Measurements from ENCODE around the gene ITGA2.
A peak's percentile ranks its signal among the peaks of the same experiment; 100 is the strongest.

The ITGA2 gene

DNA sequence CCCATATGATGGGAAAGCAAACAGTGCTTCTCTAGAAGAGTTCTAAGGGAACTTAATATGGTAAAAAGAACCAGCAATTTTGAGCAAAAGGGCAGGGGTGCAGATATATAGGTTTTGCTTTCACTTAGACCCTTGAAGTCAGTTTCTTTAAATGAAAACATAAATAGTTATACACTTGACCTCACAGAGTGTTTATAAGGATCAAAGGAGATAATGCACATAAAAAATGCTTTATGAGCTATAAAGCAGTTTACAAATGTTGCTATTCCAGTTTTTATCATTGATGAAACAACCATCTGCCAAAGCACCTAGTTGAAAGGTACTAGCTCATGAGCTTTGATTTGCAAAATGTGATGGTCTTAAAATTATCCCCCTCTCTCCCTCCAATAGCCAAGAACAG, 45.7 kb downstream of the ITGA2 start:
- no peaks in the 10 kb centered on the region for H3K79me2 ChIP-seq (ENCODE audit: insufficient read depth, low read length)

DNA sequence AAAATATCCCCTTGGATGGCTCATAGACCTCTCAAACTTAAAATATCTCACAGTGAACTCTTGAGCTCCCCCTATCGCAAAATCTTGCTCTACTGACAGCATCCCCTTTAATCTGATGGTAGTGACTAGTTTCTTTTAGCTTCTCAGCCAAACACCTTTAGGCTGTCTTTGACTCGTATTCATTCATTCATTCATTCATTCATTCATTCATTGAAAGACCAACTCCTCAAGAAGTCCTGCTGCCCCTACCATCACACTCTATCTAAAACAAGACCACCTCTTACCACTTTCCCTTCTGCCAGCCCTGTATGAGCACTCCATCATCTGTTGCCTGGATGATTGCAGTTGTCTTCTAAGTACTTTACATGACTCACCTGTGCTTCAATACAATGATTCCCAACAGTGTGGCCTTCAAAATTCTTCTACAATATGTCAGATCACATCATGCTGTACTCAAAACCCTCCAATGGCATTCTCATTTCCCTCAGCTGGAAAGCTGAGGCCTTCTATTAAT, 46.8 kb downstream of the ITGA2 start:
- Histone ChIP-seq H3K36me3 (ENCODE audit: low read length) (no peaks in the 10 kb centered on the region), H3K9me3 (ENCODE audit: insufficient read depth, low read length) (no peaks in the 10 kb centered on the region), H3K27ac (ENCODE audit: low read depth, low read length) (no peak overlapping the region), H3K4me3 (ENCODE audit: insufficient read depth, low read length, poor library complexity, severe bottlenecking) (no peak overlapping the region), H3K9ac (ENCODE audit: low read length) (no peak overlapping the region), H4K20me1 (ENCODE audit: low read depth, low read length) (no peaks in the 10 kb centered on the region), H3K27me3 (ENCODE audit: low read length) (no peaks in the 10 kb centered on the region), H3K9me2 (replicated peaks; ENCODE audit: insufficient read depth, low read length) (no peaks in the 10 kb centered on the region), H3K79me2 (ENCODE audit: insufficient read depth, low read length) (no peaks in the 10 kb centered on the region), H3F3A (ENCODE audit: insufficient read depth) (no peaks in the 10 kb centered on the region), H2AFZ (ENCODE audit: low read depth, low read length, severe bottlenecking) (no peak overlapping the region), H3K4me2 (ENCODE audit: low read depth, low read length, poor library complexity, severe bottlenecking) (no peak overlapping the region)
- TF ChIP-seq, protein P1, sequence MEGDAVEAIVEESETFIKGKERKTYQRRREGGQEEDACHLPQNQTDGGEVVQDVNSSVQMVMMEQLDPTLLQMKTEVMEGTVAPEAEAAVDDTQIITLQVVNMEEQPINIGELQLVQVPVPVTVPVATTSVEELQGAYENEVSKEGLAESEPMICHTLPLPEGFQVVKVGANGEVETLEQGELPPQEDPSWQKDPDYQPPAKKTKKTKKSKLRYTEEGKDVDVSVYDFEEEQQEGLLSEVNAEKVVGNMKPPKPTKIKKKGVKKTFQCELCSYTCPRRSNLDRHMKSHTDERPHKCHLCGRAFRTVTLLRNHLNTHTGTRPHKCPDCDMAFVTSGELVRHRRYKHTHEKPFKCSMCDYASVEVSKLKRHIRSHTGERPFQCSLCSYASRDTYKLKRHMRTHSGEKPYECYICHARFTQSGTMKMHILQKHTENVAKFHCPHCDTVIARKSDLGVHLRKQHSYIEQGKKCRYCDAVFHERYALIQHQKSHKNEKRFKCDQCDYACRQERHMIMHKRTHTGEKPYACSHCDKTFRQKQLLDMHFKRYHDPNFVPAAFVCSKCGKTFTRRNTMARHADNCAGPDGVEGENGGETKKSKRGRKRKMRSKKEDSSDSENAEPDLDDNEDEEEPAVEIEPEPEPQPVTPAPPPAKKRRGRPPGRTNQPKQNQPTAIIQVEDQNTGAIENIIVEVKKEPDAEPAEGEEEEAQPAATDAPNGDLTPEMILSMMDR (IDR thresholded peaks at IDR 0.05; ENCODE audit: insufficient read depth, low read length, poor library complexity, severe bottlenecking): peak; percentile 45
- TF ChIP-seq EZH2phosphoT487 (conservative IDR thresholded peaks at IDR 0.05; ENCODE audit: low read length): no peak

More for the DNA sequence above, 45.7 kb downstream of the ITGA2 start:
- H3F3A ChIP-seq (ENCODE audit: insufficient read depth): no peaks in the 10 kb centered on the region
- no peak overlapping the region for H3K27ac ChIP-seq (ENCODE audit: low read depth, low read length)
- H3K9ac ChIP-seq (ENCODE audit: low read length): no peak overlapping the region
- no peaks in the 10 kb centered on the region for H3K27me3 ChIP-seq (ENCODE audit: low read length)
- no peak for TF ChIP-seq EZH2phosphoT487 (conservative IDR thresholded peaks at IDR 0.05; ENCODE audit: low read length)
- TF ChIP-seq, protein P1 (IDR thresholded peaks at IDR 0.05; ENCODE audit: insufficient read depth, low read length, poor library complexity, severe bottlenecking): no peak
- H3K36me3 ChIP-seq (ENCODE audit: low read length): no peaks in the 10 kb centered on the region
- H3K9me2 ChIP-seq (replicated peaks; ENCODE audit: insufficient read depth, low read length): no peaks in the 10 kb centered on the region
- H2AFZ ChIP-seq (ENCODE audit: low read depth, low read length, severe bottlenecking): no peak overlapping the region
- H3K9me3 ChIP-seq (ENCODE audit: insufficient read depth, low read length): no peaks in the 10 kb centered on the region
- H3K4me2 ChIP-seq (ENCODE audit: low read depth, low read length, poor library complexity, severe bottlenecking): no peak overlapping the region
- H3K4me3 ChIP-seq (ENCODE audit: insufficient read depth, low read length, poor library complexity, severe bottlenecking): no peak overlapping the region
- H4K20me1 ChIP-seq (ENCODE audit: low read depth, low read length): no peaks in the 10 kb centered on the region

DNA sequence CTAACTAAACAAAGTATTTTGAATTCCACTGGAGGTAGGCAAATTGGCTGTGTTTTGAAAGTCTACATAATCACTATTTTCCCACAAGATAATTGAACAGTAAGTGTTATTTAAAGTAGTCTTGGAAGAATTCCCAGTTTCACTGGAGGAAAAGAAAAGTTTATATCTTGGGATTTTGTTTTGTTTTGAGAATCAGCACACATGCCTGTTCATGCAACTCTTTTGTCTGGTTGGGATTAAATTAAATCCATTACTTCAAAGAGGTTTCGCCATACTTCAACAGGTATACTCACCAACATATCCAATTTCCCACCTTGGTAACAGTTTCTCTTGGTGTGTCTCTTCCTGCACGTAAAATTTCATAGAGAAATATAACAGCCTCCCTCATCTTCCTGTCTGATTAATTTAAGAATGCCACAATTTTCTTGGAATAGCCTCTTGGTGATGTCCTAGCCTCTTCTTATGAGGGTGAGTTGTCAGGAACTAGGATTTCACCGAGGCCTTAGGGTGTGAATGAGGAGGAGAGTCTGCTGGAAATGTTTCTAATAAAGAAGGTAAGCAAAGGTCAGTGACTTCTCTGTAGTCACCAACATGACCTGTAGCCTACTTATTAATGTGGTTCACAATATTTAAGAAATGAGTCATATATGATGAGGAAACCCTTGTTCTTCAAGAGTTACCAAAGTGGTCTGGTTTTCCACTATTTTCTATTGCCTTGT, 48.1 kb downstream of the ITGA2 start:
- Histone ChIP-seq H3K27ac (ENCODE audit: low read depth, low read length) (no peak overlapping the region), H3K4me2 (ENCODE audit: low read depth, low read length, poor library complexity, severe bottlenecking) (no peak overlapping the region), H3K79me2 (ENCODE audit: insufficient read depth, low read length) (no peaks in the 10 kb centered on the region), H3K27me3 (ENCODE audit: low read length) (no peaks in the 10 kb centered on the region), H3F3A (ENCODE audit: insufficient read depth) (no peaks in the 10 kb centered on the region), H3K9me2 (replicated peaks; ENCODE audit: insufficient read depth, low read length) (no peaks in the 10 kb centered on the region), H3K9me3 (ENCODE audit: insufficient read depth, low read length) (no peaks in the 10 kb centered on the region), H4K20me1 (ENCODE audit: low read depth, low read length) (no peaks in the 10 kb centered on the region), H3K9ac (ENCODE audit: low read length) (no peak overlapping the region), H3K4me3 (ENCODE audit: insufficient read depth, low read length, poor library complexity, severe bottlenecking) (no peak overlapping the region), H3K36me3 (ENCODE audit: low read length) (no peaks in the 10 kb centered on the region), H2AFZ (ENCODE audit: low read depth, low read length, severe bottlenecking) (no peak overlapping the region)
- TF ChIP-seq, protein P1 (IDR thresholded peaks at IDR 0.05; ENCODE audit: insufficient read depth, low read length, poor library complexity, severe bottlenecking): no peak
- no peak for TF ChIP-seq EZH2phosphoT487 (conservative IDR thresholded peaks at IDR 0.05; ENCODE audit: low read length)
